Stimulated activated naive CD8-positive, alpha-beta T cell treated with anti-CD3 and anti-CD28 coated beads, Interleukin-15, Interleukin-2, amounts not matched to agents 100 ng/mL and 50 ng/mL, for 24 hours (primary cell): Measurements from ENCODE around the gene LRP1.

Source experiments
- H3K27ac Mint-ChIP-seq: one replicate; pipeline ENCODE4 v1.8.0; 2021; ENCODE audit warnings: mild to moderate bottlenecking, mixed read lengths
- H3K27me3 Mint-ChIP-seq: one replicate; pipeline ENCODE4 v1.8.0; 2021; ENCODE audit warnings: mixed read lengths
- H3K36me3 Mint-ChIP-seq: one replicate; pipeline ENCODE4 v1.8.0; 2021; ENCODE audit warnings: low read depth, mixed read lengths
- H3K4me1 Mint-ChIP-seq: one replicate; pipeline ENCODE4 v1.8.0; 2021; ENCODE audit warnings: low read depth, mixed read lengths
- H3K4me3 Mint-ChIP-seq: one replicate; pipeline ENCODE4 v1.8.0; 2021; ENCODE audit warnings: mild to moderate bottlenecking, mixed read lengths
- H3K9me3 Mint-ChIP-seq: one replicate; pipeline ENCODE4 v1.8.0; 2021; ENCODE audit warnings: mixed read lengths

Gene LRP1

DNA sequence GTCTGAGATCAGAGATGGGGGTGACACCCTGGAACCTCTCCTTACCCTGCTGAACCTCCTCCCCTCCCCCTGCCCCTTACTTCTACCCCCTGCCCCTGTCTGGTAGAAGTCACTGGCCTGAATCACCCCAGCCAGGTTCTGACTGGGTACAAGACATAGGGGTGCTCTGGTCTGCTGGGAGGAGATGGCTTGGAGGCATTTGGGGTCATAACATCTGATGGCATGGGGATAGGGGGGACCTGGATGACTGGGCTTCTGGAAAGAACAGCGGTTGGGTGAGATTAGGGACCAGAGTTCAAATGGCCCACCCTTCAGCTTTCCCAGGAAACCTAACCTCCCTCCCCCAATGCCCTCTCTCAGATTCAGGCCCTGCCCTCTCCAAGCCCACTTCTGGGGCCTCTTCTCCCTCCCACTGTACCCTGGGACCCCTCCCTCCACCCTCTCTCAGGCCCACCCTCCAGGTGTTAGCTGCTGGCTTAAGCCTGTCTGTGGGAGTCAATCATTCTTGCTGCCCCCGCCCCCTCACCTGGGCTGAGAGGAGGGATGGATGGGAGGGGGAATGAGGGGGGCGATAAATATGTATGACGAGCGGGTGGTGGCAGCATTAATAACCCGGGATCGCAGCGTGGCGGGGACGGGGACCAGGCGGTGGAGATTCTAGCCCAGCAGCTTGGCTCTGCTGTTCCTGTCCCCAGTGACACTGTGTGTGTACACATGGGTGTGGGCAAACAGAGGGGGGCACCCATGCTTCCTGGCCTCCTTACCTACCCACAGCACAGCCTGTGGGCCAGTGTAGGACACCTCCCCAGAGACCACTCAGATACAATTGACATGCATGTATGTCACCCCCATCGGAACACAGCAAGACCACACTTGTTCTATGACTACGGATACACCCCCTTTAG lies 94.3 kb downstream of the LRP1 start:
- Mint-ChIP-seq H3K27me3 (peaks cover 90% of the 10 kb centered on the region), H3K27ac (no peak overlapping the region), H3K9me3 (no peaks in the 10 kb centered on the region), H3K4me1 (peaks cover 64% of the 10 kb centered on the region), H3K36me3 (no peaks in the 10 kb centered on the region), H3K4me3 (no peak overlapping the region)

GRCh38 chr12:57223191-57224165 lies 95.2 kb downstream of the LRP1 start:
- Mint-ChIP-seq H3K27me3 (peaks cover 84% of the 10 kb centered on the region), H3K27ac (no peak overlapping the region), H3K9me3 (no peaks in the 10 kb centered on the region), H3K4me1 (peaks cover 59% of the 10 kb centered on the region), H3K4me3 (no peak overlapping the region), H3K36me3 (no peaks in the 10 kb centered on the region)

DNA sequence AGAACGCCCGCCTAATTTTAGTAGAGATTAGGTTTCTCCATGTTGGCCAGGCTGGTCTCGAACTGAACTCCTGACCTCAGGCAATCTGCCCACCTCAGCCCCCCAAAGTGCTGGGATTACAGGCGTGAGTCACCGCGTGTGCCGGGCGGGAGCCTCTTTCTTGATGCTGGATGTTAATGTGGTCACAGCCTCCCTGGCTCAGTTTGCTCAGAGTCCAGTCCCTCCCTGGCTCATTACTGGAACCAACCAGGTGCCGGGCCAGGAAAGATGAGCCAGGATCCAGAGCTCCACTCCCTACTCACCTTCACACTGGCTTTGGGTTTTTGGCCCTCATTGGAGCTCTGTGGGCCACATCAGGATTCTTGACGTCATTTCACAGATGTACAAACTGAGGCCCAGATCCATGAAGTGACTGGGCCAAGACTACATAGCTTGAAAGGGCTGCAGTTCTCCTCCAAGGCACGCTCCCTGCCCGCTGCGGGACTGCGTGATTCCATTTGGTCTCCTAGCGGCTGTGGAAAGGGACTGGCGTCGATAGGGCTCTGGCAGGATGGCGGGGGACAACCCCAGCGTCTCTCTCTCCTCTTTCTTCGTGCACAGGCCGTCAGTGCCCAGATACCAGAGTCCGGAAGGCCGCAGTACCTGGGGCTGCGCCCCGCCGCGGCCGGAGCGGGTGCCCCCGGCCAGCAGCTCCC lies 96.1 kb downstream of the LRP1 start:
- no peaks in the 10 kb centered on the region for H3K9me3 Mint-ChIP-seq
- no peak overlapping the region for H3K4me3 Mint-ChIP-seq
- H3K27ac Mint-ChIP-seq, result no peak overlapping the region
- H3K36me3 Mint-ChIP-seq, result no peaks in the 10 kb centered on the region
- H3K27me3 Mint-ChIP-seq, result peaks cover 75% of the 10 kb centered on the region
- peaks cover 67% of the 10 kb centered on the region for H3K4me1 Mint-ChIP-seq

DNA sequence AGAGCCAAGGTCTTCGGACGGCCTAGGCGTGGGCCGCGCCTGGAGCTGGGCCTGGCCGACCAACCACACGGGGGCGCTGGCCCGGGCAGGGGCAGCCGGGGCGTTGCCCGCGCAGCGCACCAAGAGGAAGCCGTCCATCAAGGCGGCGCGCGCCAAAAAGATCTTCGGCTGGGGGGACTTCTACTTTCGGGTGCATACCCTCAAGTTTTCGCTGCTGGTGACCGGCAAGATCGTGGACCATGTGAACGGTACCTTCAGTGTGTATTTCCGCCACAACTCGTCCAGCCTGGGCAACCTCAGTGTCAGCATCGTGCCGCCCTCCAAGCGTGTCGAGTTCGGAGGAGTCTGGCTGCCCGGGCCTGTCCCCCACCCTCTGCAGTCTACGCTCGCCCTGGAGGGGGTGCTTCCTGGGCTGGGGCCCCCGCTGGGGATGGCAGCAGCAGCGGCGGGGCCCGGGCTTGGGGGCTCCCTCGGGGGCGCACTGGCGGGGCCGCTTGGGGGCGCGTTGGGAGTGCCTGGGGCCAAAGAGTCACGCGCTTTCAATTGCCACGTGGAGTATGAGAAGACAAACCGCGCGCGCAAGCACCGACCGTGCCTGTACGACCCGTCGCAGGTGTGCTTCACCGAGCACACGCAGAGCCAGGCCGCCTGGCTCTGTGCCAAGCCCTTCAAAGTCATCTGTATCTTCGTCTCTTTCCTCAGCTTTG lies 96.8 kb downstream of the LRP1 start:
- Mint-ChIP-seq H3K27me3 (peaks cover 69% of the 10 kb centered on the region), H3K9me3 (no peaks in the 10 kb centered on the region), H3K27ac (no peak overlapping the region), H3K4me3 (peak overlapping the region; percentile 53), H3K4me1 (peaks cover 63% of the 10 kb centered on the region), H3K36me3 (peaks cover 6% of the 10 kb centered on the region)

DNA sequence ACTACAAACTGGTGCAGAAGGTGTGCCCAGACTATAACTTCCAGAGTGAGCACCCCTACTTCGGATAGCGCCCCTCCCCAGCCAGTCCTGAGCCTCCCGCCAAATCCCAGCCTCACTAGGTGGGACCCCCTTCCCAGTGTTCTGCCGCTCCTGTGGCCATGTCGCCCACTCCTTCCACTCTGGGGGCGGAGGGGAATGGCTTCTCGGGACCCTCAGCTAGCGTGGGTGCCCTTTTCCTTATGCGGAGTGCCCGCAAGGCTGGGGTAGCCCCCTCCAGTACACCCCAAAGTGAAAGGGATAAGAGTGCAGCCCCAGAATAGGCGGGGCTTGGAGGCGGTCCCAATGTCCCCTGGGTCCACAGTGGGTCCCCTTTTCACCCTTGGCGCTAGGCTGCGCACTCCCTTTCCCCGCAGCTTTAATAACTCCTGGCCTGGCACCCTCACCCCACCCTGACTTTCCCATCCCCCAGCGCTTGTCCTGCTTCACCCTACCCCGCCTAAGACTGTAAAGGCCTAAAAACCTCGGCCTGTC lies 97.5 kb downstream of the LRP1 start:
- Mint-ChIP-seq H3K36me3 (peaks cover 12% of the 10 kb centered on the region), H3K27me3 (peaks cover 65% of the 10 kb centered on the region), H3K9me3 (no peaks in the 10 kb centered on the region), H3K27ac (no peak overlapping the region), H3K4me1 (peaks cover 67% of the 10 kb centered on the region), H3K4me3 (peak overlapping the region; percentile 53)

- no peaks in the 10 kb centered on the region for H3K9me3 Mint-ChIP-seq
- no peak overlapping the region for H3K27ac Mint-ChIP-seq
- peaks cover 22% of the 10 kb centered on the region for H3K36me3 Mint-ChIP-seq
- peak overlapping the region; percentile 63 for H3K4me3 Mint-ChIP-seq
- peaks cover 56% of the 10 kb centered on the region for H3K27me3 Mint-ChIP-seq
- H3K4me1 Mint-ChIP-seq, result peaks cover 66% of the 10 kb centered on the region
Observed at GRCh38 chr12:57226588-57227314, 98.5 kb downstream of the LRP1 start.

DNA sequence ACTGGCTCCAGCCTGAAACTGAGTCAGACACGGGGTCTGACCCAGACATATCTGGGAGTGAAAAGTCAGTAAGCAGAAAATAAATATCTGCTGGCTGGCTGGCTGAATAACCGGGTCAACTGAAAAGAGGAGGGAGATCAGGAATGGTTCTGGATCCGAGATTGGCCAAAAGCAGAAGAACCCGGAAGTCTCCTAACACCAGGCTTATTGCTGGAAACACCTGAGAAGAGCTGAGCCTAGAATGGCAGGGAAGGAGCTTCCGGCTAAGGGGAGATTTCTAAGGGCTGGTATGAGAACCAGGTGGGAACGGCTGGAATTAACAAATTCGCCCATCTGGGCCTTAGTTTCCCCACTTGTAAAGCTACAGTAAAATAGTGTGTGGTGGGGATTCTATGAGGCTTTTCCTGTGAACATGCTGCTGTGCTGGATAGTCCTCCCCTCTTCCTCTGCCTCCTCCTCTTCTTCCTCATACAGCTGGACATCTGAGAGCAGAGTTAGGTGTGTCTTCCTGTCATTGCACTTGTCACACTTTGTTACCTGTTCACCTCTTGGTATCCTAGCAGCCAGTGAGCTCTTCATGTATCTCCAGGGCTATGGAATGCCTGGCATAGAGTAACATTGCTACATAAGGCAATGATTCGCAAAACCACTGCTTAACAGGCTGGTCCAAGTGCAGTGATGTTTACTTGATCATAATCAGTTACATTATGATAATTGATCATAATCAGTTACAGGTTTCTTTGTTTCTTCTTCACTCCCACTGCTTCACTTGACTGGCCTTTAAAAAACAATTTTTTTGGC lies 99.2 kb downstream of the LRP1 start:
- H3K36me3 Mint-ChIP-seq, result peaks cover 28% of the 10 kb centered on the region
- peak overlapping the region; percentile 63 for H3K4me3 Mint-ChIP-seq
- peaks cover 65% of the 10 kb centered on the region for H3K4me1 Mint-ChIP-seq
- H3K9me3 Mint-ChIP-seq, result no peaks in the 10 kb centered on the region
- no peak overlapping the region for H3K27ac Mint-ChIP-seq
- peaks cover 49% of the 10 kb centered on the region for H3K27me3 Mint-ChIP-seq

- Mint-ChIP-seq H3K4me1 (peaks cover 68% of the 10 kb centered on the region), H3K27me3 (peaks cover 33% of the 10 kb centered on the region), H3K9me3 (no peaks in the 10 kb centered on the region), H3K36me3 (peaks cover 44% of the 10 kb centered on the region), H3K27ac (peak overlapping the region; percentile 99), H3K4me3 (peak overlapping the region; percentile 99)
Observed at GRCh38 chr12:57229046-57229633, 100.9 kb downstream of the LRP1 start.

DNA sequence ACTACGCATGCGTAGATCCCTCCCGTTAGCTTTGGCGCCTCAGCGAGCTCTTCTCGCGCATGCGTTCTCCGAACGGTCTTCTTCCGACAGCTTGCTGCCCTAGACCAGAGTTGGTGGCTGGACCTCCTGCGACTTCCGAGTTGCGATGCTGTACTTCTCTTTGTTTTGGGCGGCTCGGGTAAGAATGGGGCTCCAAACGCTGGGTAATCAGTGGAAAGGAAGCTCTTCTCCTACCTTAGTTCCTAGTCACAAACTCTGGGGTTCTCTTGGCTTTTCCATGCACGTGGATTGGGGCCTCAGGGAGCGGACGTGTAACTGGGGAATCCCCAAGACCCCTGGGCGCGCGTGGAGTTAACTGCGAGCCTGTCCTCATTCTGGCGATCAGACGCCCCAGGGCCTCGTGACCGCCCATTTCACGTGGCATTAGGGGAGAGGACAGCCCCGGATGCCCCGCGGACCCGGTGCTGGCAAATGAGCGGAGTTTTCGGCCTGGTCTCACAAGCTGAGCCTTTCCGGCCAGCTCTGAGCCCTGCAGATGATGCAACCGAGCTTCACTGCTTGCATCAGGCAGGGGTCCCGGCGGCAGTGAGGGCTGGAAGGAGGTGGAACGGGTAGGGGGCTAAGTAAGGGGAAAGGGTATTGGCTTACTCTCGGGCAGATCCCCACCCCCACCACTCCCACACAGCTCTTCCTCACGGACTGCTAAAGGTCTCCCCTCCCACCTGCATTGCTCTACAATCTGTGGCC lies 101.5 kb downstream of the LRP1 start, which contains the start of gene SHMT2:
Gene SHMT2, plus strand, starts transcription at position 78 of the 747 bp plus-strand sequence. Its CDS starts 68 bp downstream, at position 146.
- peaks cover 50% of the 10 kb centered on the region for H3K36me3 Mint-ChIP-seq
- H3K27me3 Mint-ChIP-seq, result peaks cover 27% of the 10 kb centered on the region
- peak within 1 kb of the TSS; percentile 99 for H3K27ac Mint-ChIP-seq
- peaks cover 75% of the 10 kb centered on the region for H3K4me1 Mint-ChIP-seq
- H3K9me3 Mint-ChIP-seq, result no peaks in the 10 kb centered on the region
- H3K4me3 Mint-ChIP-seq, result peak within 1 kb of the TSS; percentile 99

- H3K27me3 Mint-ChIP-seq, result peaks cover 20% of the 10 kb centered on the region
- peak overlapping the region; percentile 99 for H3K27ac Mint-ChIP-seq
- no peaks in the 10 kb centered on the region for H3K9me3 Mint-ChIP-seq
- peaks cover 76% of the 10 kb centered on the region for H3K4me1 Mint-ChIP-seq
- H3K36me3 Mint-ChIP-seq, result peaks cover 55% of the 10 kb centered on the region
- peak overlapping the region; percentile 99 for H3K4me3 Mint-ChIP-seq
Observed at GRCh38 chr12:57230381-57231155, 102.3 kb downstream of the LRP1 start.

GRCh38 chr12:57231276-57232021 lies 103.2 kb downstream of the LRP1 start:
- Mint-ChIP-seq H3K4me3 (peak overlapping the region; percentile 99), H3K4me1 (peaks cover 73% of the 10 kb centered on the region), H3K36me3 (peaks cover 55% of the 10 kb centered on the region), H3K27me3 (peaks cover 17% of the 10 kb centered on the region), H3K9me3 (no peaks in the 10 kb centered on the region), H3K27ac (peak overlapping the region; percentile 99)
